ENCODE results near the gene IRF1. TPM values are rescaled to one million over a fixed set of nuclear protein-coding genes. Genes with fewer than 3 reads are reported as not detected.

Gene IRF1
- total and polyA plus RNA-seq, 2 of the 4 experiments (the other 2 are of a cell fraction): 11.1 to 18.9 TPM

- DNase-seq (no peak), ATAC-seq (ENCODE audit: low read depth) (no peak)
- WGBS, 2 experiments (ENCODE audit: extremely low coverage in 2 of 2, insufficient read length in 1 of 2): 30% methylated on average over 1 of the region's 4 CpGs; no CpG with 5 or more reads in 1 of the 2 experiments
- H2BK20ac ChIP-seq (ENCODE audit: low read depth, low read length): peak overlapping the region; percentile 49; the same call in 1 of the 2 replicates
- no peak overlapping the region for H2AK9ac ChIP-seq (replicated peaks; ENCODE audit: low read depth, low read length, poor library complexity)
- in situ Hi-C loops (cut with MboI; ENCODE audit: low sequenced_read_pairs): loop anchor here (5.0 kb wide), 1 partner anchor 116 kb away; no protein-coding TSS in a partner anchor
- POLR2A ChIA-PET (ENCODE audit: unreplicated experiment): no interaction called here
- H2BK15ac ChIP-seq (ENCODE audit: low read depth, low read length): peak overlapping the region; percentile 57; the same call in 2 of the 3 replicates
- intact Hi-C loops (cut with micrococcal nuclease): no loop called here
- no peaks in the 10 kb centered on the region for H4K20me1 ChIP-seq (ENCODE audit: insufficient read depth, low read length)
- peaks cover 44% of the 10 kb centered on the region for H3K9me1 ChIP-seq (ENCODE audit: insufficient read depth, low read length)
- no peak overlapping the region for H2BK120ac ChIP-seq (ENCODE audit: low read depth, low read length)
- no peak for TF ChIP-seq ELK1 (IDR thresholded peaks at IDR 0.05; ENCODE audit: borderline replicate concordance, low read depth, low read length)
- no peak for TF ChIP-seq BHLHE40 (IDR thresholded peaks at IDR 0.05; ENCODE audit: low read depth, low read length)
- TF ChIP-seq CHD1 (IDR thresholded peaks at IDR 0.05; ENCODE audit: low read depth, low read length): no peak
- H2BK5ac ChIP-seq (ENCODE audit: low read depth, low read length, poor library complexity, severe bottlenecking): no peak overlapping the region
- H3K56ac ChIP-seq (ENCODE audit: extremely low read depth, insufficient read depth, low read length): no peak overlapping the region
- H2AFZ ChIP-seq (replicated peaks; ENCODE audit: low read length, poor library complexity): no peak overlapping the region
- no peak overlapping the region for H3K4me3 ChIP-seq (ENCODE audit: insufficient read depth, low read depth, low read length)
- no peak overlapping the region for H3K27ac ChIP-seq (ENCODE audit: insufficient read depth, low read length)
- 0 out of 2 replicates have a peak overlapping the region, but pooled peaks have one; percentile 0 for H2AK5ac ChIP-seq (ENCODE audit: low read depth, low read length)
- BruUV-seq (replicated peaks): no TSS peak
- no peak overlapping the region for H3K18ac ChIP-seq (ENCODE audit: low read depth, low read length)
- CTCF ChIA-PET: no interaction called here
- peak overlapping the region; percentile 39; the same call in 1 of the 2 replicates for H4K91ac ChIP-seq (ENCODE audit: insufficient read depth, low read depth, low read length)
- no peak overlapping the region for H4K5ac ChIP-seq (ENCODE audit: low read depth, low read length)
- peaks cover 27% of the 10 kb centered on the region for H3K4me1 ChIP-seq (ENCODE audit: control insufficient read depth, insufficient read depth, low read length)
- no peaks in the 10 kb centered on the region for H3K27me3 ChIP-seq (ENCODE audit: control insufficient read depth, insufficient read depth, low read length)
- H4K8ac ChIP-seq (ENCODE audit: low read depth in 2 of 2, low read length in 2 of 2): no peak overlapping the region
- peak overlapping the region; percentile 17; the same call in 1 of the 2 replicates for H3K4ac ChIP-seq (ENCODE audit: low read depth, low read length)
- dilution Hi-C loops (cut with HindIII; ENCODE audit: low sequenced_read_pairs, unreplicated experiment): no loop called here
- H3K14ac ChIP-seq (replicated peaks; ENCODE audit: low read depth, low read length): no peak overlapping the region
- H3K23ac ChIP-seq (ENCODE audit: low read depth, low read length): no peak overlapping the region
- no peaks in the 10 kb centered on the region for H3K9me3 ChIP-seq (ENCODE audit: control insufficient read depth, insufficient read depth, low read length)
- no peak overlapping the region for H3K4me2 ChIP-seq (ENCODE audit: low read depth, low read length)
- no peaks in the 10 kb centered on the region for H3K36me3 ChIP-seq (ENCODE audit: control insufficient read depth, insufficient read depth, low read length)
- peaks cover 0 to 14% of the 10 kb centered on the region in 2 experiments; a peak in 1 of 4 replicates for H3K79me1 ChIP-seq (ENCODE audit: low read depth in 1 of 2, low read length in 2 of 2)
- H3K9ac ChIP-seq (ENCODE audit: low read depth, low read length): no peak overlapping the region
These were observed 12.7 kb upstream of the IRF1 start for GRCh38 chr5:132503244-132503643.
